Heart left ventricle (tissue), 16 donors: ENCODE data around the gene PTPRM. TPM values are rescaled to one million over a fixed set of nuclear protein-coding genes. Genes with fewer than 3 reads are reported as not detected.

Source experiments
- ATAC-seq, 4 donors: fragments of 200-7000 bp; cut with Tn5 transposase; one replicate each; pipeline ENCODE4 v1.9.1; 2020 to 2022; ENCODE audit warnings: moderate library complexity in 4 of 4, mild to moderate bottlenecking in 3 of 4, moderate number of reproducible peaks in 1 of 4
- DNase-seq, 5 donors: peaks; one replicate each; pipeline ENCODE4 v3.0.0-alpha.2; 2020
- H3K27ac ChIP-seq, 12 donors: fragments of 200-600 bp; sonication (generic) in 4 of 12; one replicate each; pipeline versions ENCODE4 v1.5.0 to v1.8.0; 2016 to 2022; ENCODE audit warnings: mild to moderate bottlenecking in 2 of 12
- H3K27me3 ChIP-seq, 9 donors: fragments of 200-600 bp; sonication (generic) in 2 of 9; one replicate each; pipeline versions ENCODE4 v1.5.1 to v1.8.0; 2016 to 2022; ENCODE audit warnings: mild to moderate bottlenecking in 3 of 9
- H3K36me3 ChIP-seq, 9 donors: fragments of 200-600 bp; sonication (generic) in 2 of 9; one replicate each; pipeline versions ENCODE4 v1.5.0 to v1.8.0; 2018 to 2022; ENCODE audit warnings: mild to moderate bottlenecking in 2 of 9
- H3K4me1 ChIP-seq, 12 donors: fragments of 200-600 bp; sonication (generic) in 4 of 12; one replicate each; pipeline versions ENCODE4 v1.5.0 to v1.8.0; 2016 to 2022; ENCODE audit warnings: mild to moderate bottlenecking in 3 of 12
- H3K4me3 ChIP-seq, 12 donors: fragments of 200-600 bp; sonication (generic) in 4 of 12; one replicate each; pipeline versions ENCODE4 v1.5.0 to v1.8.0; 2017 to 2022; ENCODE audit warnings: mild to moderate bottlenecking in 9 of 12, moderate library complexity in 4 of 12
- H3K9me3 ChIP-seq, 12 donors: fragments of 200-600 bp; sonication (generic) in 4 of 12; one replicate each; pipeline versions ENCODE4 v1.5.0 to v1.8.0; 2016 to 2022; ENCODE audit warnings: mild to moderate bottlenecking in 1 of 12
- CTCF ChIP-seq, 12 donors: fragments of 200-600 bp; sonication (generic) in 4 of 12; IDR thresholded peaks; one replicate each; pipeline versions ENCODE4 v1.5.0 to v1.8.0; 2018 to 2022; ENCODE audit warnings: antibody characterized with exemption in 12 of 12, mild to moderate bottlenecking in 5 of 12
- POLR2A ChIP-seq, 2 donors: fragments of 450-650 bp; IDR thresholded peaks; one replicate each; pipeline ENCODE4 v1.6.1; 2017; ENCODE audit warnings: antibody characterized with exemption in 2 of 2, mild to moderate bottlenecking in 2 of 2, moderate library complexity in 2 of 2
- WGBS, 4 donors: extraction: QIAGEN DNeasy Blood & Tissue Kit in 2 of 4; methylation state at CpG; one replicate each; pipeline versions ENCODE4 v1.1.5 to v1.1.7; 2013 to 2018; 5-methylcytosine and 5-hydroxymethylcytosine counted together
- intact Hi-C, 10 donors: fragments of 100-400 bp; cut with DNase I; formaldehyde crosslinking; loops; one replicate each; pipeline versions ENCODE4 v1.11.1 to v1.14.2; 2022
- polyA plus RNA-seq, 2 donors: library from polyadenylated mRNA; stranded (reverse); fragments of 200-250 nt; gene quantifications; one replicate each; pipeline ENCODE4 v1.2.3, GENCODE V29; 2013
- total RNA-seq, 9 donors: library from RNA; depleted of rRNA in 2 of 9; stranded (reverse); fragments of >200 nt in 2 of 9; fragmentation: NEBNext Ultra II Directional in 3 of 9; extraction: Animal tissue kit (Norgen Biotek cat#: 25700) in 3 of 9; gene quantifications; one replicate each; pipeline versions ENCODE4 v1.1.0 to v1.2.4, GENCODE V29; 2016 to 2023
- donor health status: ischemic (EF 13 %, LVEDD 7.1; RV severe dilation, severe dysfunction).
- donor health status: healthy with polysubstance abuse.
- donor health status: DM: no; HTN: yes; CAD: no.
- donor health status: DM: no; HTN: no; CAD: no.
- donor health status: ischemic (EF 25% LVEDD 6.9; RV normal size, moderate dysfunction).
- donor health status: ischemic (EF 25% LVEDD 5.7; RV mildly dilated, moderate dysfunction).
- donor health status: healthy.
- donor health status: DM: yes; HTN: yes; CAD: no.
- donor health status: ischemic (EF 35%, LVEDD 5.7; RV mildly dilated, moderate dysfunction).
- donor health status: nonischemic (EF 11% LVEDD 7.7; RV severe dilation, severe dysfunction).
- donor health status: DM: yes; HTN: yes; CAD: no.
- donor health status: PGD.
- donor health status: ischemic (EF 29% LVEDD 5.4; RV normal size, mild dysfunction).
- donor health status: nonischemic (EF 23%, LVEDD 6.1; RV moderate dilation, normal function).

Gene PTPRM
- total and polyA plus RNA-seq, 11 donors = 93.8 to 186 (median 123) TPM

- WGBS, 4 donors = 72 to 85% (median 76%) methylated on average over 2 of the region's 2 CpGs
- H3K9me3 ChIP-seq = no peaks in the 10 kb centered on the region
- no peak for ATAC-seq
- H3K27me3 ChIP-seq = no peaks in the 10 kb centered on the region
- H3K27ac ChIP-seq = peak overlapping the region in 1 of 12 donors; percentile 5
- no peak for DNase-seq
- no peak overlapping the region for H3K4me3 ChIP-seq
- peaks cover 0 to 60% (median 33%) of the 10 kb centered on the region in 12 donors for H3K4me1 ChIP-seq
- H3K36me3 ChIP-seq = no peaks in the 10 kb centered on the region
- intact Hi-C loops = no loop called here
- TF ChIP-seq POLR2A (IDR thresholded peaks at IDR 0.05) = no peak
- no peak for TF ChIP-seq CTCF (IDR thresholded peaks at IDR 0.05)
These were observed 482.0 kb downstream of the PTPRM start for GRCh38 chr18:8049147-8049546.

GRCh38 chr18:8050616-8051329 is 483.7 kb downstream of the PTPRM start:
- WGBS, 4 donors = 53 to 63% (median 55%) methylated on average over 5 of the region's 5 CpGs

GRCh38 chr18:8051453-8051852 is 484.3 kb downstream of the PTPRM start:
- WGBS, 4 donors = 45 to 65% (median 51%) methylated on average over 2 of the region's 2 CpGs
- H3K4me1 ChIP-seq = peaks cover 0 to 60% (median 33%) of the 10 kb centered on the region in 12 donors
- H3K27ac ChIP-seq = no peak overlapping the region

More at GRCh38 chr18:8050616-8051329, 483.7 kb downstream of the PTPRM start:
- Histone ChIP-seq H3K36me3 (no peaks in the 10 kb centered on the region), H3K27ac (peak overlapping the region in 4 of 12 donors; percentile 20 to 41 (median 26)), H3K27me3 (no peaks in the 10 kb centered on the region), H3K4me3 (no peak overlapping the region), H3K9me3 (no peaks in the 10 kb centered on the region), H3K4me1 (peaks cover 0 to 60% (median 33%) of the 10 kb centered on the region in 12 donors)
- ATAC-seq = peak in 1 of 4 donors; percentile 66
- no peak for DNase-seq
- TF ChIP-seq CTCF (IDR thresholded peaks at IDR 0.05) (no peak), POLR2A (IDR thresholded peaks at IDR 0.05) (no peak)
- intact Hi-C loops = no loop called here

More at GRCh38 chr18:8051453-8051852, 484.3 kb downstream of the PTPRM start:
- Histone ChIP-seq H3K9me3 (no peaks in the 10 kb centered on the region), H3K27me3 (no peaks in the 10 kb centered on the region), H3K4me3 (no peak overlapping the region), H3K36me3 (no peaks in the 10 kb centered on the region)
- DNase-seq (no peak), ATAC-seq (no peak)
- no peak for TF ChIP-seq POLR2A (IDR thresholded peaks at IDR 0.05)
- no peak for TF ChIP-seq CTCF (IDR thresholded peaks at IDR 0.05)
- intact Hi-C loops = no loop called here
